Stimulated activated CD8-positive, alpha-beta memory T cell treated with anti-CD3 and anti-CD28 coated beads, Interleukin-4, amount 100 ng/mL, for 48 hours (primary cell): Measurements from ENCODE around the gene GLB1L.
A peak's percentile ranks its signal among the peaks of the same experiment; 100 is the strongest.

Experiments
- DNase-seq: peaks from one replicate; pipeline ENCODE4 v3.0.0-alpha.2; 2020

GLB1L gene

DNA sequence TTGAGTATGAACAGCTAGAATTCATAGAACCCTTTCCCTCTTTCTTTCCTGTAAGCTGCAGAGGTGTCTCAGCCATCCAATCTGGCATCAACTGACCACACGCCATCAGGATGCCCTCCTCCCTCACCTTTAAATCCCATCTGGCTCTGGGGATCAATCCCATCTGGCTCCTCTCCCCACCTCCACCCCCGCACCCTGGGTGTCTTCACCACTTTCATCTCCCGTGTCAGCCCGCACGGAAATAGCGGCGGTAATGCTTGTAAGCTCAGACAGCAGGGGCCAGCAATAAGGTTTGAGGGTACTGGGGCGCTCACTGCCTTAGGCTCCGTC, 7.3 kb upstream of the GLB1L start:
- no peak for DNase-seq

DNA sequence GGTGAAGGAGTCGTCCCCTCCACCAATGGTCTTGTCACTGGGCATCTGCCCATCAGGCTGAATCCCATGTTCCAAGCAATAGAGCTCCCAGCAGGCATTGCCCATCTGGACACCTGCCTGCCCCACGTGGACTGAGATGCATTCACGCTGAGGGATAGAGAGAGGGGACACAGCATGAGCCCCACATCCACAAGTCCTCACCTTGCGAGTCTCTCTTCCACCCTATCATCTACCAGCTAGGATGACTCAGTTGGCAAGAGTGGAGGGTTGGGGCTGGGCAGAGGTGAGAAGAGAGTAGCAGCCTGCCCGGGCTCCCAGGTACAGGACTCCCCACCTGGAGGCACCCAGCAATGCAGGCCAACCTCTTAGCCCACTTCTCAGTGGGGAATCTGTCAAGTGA, 6.8 kb upstream of the GLB1L start:
- peak; percentile 40 for DNase-seq

DNA sequence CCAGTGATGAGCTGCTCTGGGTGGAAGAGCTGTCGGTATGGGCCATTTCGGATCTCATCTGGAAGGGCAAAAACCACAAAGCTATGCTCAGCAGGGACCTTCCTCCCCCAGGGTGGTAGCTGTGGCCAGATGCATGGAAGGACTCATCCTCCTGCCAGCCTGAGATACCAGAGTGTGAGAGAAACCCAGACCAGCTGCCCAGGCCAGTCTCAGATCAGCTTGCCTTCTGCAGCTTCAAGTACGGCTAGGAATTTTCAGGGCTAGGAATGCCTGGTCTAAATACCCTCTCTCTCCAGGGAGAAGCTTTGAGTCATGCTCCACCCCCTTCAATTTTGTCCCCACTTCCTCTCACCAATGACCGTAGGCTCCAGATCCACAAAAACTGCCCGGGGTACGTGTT, 6.4 kb upstream of the GLB1L start:
- DNase-seq: no peak

DNA sequence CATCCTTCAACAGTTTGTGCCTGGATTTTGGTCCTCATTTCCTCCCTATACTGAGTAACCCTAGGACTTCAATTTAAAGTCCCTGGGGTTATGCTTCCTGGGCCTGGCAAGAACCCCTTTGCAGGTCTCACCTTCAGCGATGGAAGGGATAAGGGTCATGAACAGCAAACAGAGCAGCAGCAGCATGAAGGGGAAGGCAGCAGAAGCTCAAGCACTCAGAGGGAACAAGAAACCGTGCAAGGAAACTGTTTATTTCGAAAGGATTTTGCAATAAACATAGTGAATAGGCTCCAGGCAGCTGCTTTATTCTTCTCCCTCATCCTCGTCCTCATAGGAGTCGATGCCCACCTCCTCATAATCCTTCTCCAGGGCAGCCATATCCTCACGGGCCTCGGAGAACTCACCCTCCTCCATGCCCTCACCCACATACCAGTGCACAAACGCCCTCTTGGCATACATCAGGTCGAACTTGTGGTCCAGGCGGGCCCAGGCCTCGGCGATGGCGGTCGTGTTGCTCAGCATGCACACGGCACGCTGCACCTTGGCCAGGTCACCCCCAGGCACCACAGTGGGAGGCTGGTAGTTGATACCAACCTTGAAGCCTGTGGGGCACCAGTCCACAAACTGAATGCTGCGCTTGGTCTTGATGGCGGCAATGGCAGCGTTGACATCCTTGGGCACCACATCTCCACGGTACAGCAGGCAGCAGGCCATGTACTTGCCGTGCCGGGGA, 5.0 kb upstream of the GLB1L start:
- DNase-seq: no peak

DNA sequence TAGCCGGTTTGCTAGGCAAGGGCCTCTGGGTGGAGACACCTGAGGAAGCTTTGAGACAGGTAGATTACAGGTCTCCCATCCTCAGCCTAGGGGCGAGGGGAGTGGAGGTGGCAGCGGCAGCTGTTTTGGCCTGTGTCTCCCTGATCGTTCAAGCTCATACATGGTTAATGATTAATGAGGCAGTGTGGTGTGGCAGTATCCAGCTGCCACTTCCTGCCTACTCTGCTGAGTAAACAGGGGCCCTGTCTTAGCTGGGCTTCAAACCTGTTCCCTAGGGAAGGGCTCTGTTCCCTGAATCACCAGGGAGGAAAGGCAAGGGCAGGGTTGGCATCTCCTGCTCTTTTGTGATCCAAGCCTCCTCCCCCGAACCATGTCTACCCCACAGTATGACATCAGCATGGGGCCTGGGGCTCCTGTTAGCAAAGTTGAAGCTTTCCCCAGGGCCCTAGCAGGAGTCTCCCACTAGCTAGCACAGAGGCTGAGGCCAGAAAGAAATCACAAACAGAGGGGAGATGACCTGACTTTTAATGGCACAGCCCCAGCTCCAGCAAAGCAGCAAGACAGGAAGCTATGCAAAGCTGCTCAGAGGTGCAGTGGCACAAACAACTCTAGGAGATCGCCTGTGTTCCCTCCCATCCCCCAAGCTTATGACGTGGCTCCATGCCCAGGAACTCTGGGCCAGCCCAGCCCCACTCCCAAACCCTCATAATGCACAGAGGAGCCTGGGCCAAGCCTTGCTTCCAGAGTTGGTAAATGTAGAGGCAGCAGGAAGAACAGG, 4.1 kb upstream of the GLB1L start:
- peak; percentile 59 for DNase-seq

DNA sequence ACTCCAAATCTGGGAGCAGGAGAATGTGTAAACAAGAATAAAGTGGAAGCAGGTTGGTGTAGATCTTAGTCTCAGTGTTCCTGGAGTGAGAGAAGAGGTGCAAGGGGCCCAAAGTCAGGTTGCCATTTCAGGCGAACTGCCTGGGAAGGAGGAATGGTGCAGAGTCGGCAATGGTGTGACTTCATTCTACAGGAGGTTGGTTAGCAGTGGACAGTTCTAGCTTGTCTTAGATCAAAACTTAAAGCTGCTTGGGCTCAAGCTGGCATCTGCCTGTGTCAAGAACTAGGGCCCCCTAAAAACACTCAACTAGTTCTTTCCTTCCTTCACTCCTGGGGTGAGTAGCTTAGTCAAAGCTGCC, 3.6 kb upstream of the GLB1L start:
- DNase-seq: no peak

DNA sequence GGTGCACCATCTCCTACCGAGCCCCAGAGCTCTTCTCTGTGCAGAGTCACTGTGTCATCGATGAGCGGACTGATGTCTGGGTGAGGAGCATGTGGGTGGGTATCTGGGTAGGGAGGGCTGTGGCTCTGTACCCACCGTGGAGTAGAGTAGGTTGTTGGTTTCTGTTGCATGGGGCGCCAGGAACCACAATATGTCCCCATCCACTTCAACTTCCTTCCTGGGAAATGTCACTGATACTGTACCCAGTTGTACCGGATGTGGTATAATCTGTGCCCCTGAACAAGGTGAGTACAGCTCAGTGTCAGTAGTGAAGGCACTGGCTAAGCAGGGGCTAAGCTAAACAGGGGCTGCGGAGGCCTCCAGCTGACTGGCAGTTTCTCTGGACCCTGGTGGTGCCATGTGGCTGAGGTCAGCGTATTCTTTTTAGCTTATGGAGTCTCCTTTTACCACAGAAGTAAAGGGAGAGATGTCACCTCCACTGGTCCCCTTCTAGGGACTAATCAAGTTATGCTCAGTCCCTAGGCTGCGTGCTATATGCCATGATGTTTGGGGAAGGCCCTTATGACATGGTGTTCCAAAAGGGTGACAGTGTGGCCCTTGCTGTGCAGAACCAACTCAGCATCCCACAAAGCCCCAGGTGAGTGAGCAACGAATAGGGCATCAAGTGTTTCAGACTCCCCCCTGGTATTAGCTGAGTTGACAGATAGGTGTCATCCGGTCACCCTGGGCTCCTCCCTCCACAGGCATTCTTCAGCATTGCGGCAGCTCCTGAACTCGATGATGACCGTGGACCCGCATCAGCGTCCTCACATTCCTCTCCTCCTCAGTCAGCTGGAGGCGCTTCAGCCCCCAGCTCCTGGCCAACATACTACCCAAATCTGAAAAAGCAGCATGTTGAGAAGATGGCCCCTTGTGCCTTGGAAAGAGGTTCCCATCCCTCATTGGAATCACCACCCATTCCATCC, 2.7 kb upstream of the GLB1L start:
- peak; percentile 75 for DNase-seq

DNA sequence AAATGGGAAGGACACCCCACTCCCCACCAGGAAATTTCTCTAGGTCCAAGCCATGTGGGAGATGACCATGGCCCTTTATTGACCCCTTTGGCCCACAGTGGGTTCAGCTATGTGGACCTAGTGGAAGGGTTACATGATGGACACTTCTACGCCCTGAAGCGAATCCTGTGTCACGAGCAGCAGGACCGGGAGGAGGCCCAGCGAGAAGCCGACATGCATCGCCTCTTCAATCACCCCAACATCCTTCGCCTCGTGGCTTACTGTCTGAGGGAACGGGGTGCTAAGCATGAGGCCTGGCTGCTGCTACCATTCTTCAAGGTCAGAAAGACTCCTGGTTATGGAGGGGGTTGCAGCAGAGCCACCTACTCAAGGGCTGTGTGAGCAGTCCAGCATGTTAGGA, 1.3 kb upstream of the GLB1L start:
- no peak for DNase-seq

DNA sequence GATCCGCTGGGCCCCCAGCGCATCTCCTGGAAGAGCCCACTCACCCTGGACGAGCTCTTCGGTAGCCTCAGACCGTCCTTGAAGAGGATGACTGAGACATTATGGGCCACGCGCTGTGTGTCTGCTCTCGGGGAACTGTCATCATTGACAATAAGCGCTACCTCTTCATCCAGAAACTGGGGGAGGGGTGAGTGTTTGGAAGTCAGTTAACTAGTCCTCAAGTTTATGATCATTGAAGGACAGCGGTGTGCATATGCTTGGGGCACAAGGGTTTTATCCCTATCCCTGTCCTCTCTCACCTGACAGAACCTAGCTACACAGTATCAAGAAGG, 621 bp upstream of the GLB1L start:
- DNase-seq: peak; percentile 43

DNA sequence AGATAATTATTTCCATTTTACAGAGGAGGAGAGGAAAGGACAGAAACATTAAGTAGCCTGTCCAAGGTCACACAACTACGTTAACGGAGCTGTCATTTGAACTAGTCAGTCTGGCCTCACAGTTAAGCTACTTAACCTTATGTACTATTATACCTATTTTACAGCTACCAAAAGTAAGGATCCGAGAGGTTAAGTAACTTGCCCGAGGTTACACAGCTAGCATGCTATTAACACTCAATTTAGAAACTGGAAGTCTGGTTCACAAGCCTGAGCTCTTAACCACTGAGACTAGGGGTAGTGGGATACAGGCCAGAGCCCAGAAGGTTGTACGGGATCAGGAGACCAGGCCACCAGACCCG, 476 bp downstream of the GLB1L start:
- no peak for DNase-seq

DNA sequence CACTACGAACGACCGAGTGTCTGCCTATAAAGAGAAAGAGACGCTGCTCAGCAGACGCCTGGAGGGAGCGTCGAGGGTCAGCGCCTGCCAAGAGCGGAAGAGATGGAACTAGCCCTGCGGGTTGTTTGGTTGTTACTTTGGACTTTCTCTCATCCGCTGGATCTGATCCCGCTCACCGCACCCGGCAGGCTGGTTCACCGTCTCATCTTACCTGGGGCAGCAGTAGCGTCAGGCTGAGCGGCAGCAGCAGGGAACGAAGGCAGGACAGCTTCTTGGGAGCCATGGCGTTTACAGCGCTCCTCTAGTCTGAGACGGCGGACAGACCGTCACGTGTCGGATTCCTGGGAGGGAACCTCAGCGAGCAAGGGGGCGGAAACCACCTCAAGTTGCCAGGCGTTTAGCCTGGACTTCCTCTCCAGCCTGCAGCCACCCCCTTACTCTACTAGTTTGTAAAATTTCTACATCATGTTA, 1.9 kb downstream of the GLB1L start:
- no peak for DNase-seq

DNA sequence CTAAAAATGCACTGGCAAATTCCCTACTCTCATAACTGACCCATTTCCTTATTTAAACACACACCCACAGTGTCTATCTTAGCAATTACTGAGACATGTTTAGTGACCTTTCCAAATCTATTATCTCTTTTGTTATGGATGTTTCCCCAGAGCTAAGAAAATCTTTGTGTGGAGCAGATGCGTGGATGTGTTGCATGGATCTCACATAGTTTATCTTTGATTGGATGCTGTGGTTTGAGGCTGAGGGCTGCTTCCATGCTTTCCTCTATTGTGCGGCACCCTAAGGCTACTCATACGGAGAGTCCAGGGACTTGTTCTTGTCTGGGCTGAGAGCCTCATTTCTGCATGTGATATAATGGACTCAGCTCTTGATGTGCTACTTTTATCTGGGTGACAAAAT, 10.9 kb downstream of the GLB1L start:
- no peak for DNase-seq

DNA sequence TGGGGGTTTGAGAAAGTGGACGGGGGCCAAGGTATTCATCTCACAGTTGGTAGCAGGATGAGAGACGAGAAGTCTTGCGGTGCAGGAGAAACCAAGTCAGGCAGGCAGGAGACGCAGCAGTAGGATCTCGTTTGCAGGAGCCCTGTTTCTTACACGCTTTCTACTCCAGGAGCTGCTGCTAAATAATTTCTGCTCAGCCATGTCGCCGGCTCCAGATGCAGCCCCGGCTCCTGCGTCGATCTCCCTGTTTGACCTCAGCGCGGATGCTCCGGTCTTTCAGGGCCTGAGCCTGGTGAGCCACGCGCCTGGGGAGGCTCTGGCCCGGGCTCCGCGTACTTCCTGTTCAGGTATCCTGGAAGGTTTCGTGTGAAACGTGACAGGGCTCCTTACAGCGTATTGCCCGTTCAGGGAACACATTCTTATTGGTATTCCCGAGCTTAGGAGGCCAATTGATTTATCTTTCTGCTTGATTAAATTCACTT, 15.1 kb downstream of the GLB1L start:
- peak; percentile 72 for DNase-seq

DNA sequence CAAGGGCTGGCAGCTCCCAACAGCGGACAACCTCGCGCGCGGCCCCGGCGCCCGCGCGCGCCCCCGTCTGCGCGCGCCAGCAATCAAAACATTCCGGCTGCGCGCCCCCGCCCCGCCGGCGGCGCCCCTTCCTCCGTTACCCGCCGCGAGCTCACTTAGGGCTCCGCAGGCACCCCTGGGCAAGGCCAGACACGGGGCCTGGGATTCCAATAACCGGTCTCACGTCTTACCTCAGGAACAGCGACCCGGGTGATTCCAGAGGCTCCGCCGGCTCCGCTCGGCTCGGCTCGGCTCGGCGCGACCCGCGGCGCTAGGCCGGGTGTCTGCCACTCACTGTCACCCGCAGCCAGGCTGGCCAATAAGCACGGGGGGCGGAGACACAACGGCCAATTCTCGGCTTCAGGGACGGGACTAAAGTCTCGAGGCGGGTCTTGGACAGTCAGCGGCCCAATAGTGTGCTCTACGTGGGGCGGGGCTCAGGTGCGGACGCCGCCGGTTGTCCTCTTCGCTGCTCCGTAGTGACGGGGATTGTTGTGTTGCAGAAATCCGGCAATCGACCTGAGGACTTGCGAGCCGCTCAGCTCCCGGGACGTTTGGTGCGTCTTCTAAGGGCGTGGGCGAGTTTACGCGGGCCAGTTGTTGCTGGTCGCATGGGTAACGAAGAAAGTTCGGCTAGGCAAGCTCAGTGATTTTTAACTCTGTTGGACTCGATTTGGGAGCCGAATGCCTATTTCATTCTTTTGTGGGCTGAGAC, 15.8 kb downstream of the GLB1L start, which contains the start of the genes ANKZF1 and ATG9A:
Gene ANKZF1, plus strand, starts transcription at position 502 of the 754 bp plus-strand sequence. CDS start 452 bp downstream, outside the sequence.
Gene ATG9A, minus strand, starts transcription at position 332 of the 754 bp plus-strand sequence. CDS start 1,612 bp downstream, outside the sequence.
- peak; percentile 98 for DNase-seq

DNA sequence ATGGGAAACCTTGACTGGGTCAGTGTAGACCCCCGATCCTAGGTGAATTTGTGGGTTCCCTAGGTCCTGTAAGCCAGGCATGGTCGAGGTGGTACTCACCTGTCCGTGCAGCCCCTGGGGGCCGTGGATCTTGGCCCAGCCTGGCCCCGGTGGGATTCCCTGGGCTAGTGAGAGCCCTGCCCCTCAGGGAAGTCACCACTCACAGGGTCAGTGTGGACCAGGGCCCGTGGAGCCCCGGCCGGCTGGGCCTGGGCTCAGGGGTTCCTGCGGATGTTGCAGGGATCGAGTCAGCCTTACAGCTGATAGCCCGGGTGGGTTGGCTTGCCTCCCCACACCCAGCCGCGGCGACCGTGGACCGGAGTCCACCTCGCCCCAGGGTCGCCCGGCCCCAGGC, 16.3 kb downstream of the GLB1L start:
- DNase-seq: no peak

DNA sequence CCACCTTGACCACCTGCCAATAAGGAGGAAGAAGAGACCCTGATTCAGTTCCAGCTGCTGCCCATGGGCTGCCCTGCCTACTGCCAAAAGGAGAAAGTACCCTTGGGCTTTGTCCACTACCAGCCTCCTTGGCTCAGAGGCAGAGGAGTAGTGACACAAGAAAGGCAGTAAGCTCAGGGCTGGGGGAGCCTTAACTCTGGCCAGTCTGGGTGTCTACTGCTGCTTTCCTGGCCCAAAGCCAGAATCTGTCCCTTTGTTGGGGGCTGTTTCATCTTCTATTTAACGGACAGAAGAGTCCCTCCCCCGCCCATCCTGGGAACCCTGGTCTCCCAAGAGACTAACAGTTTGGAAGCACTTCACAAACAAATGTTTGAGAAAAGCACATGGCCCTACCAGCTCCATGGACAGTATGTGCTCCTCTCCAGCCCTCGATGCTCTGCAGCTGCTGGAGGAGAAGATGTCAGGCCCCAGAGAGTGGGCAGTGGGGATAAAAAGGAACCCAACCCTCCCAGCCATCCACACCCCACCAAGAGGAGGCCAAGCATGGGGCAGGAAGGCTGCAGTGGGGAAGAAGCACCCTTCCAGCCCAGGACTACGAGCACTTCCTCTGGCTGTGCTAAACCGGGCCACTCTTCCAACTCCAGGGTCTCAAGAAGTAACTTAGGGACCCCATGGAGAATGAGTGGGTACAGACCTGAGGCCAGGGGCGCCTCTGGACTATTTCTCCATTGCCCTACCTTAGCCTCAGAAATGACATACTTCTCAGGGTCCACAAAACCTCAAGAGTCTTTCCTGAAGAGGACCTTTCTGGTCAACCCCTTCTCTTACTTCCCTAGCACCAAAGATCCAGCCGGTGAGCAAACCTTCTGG, 17.0 kb downstream of the GLB1L start:
- DNase-seq: no peak

DNA sequence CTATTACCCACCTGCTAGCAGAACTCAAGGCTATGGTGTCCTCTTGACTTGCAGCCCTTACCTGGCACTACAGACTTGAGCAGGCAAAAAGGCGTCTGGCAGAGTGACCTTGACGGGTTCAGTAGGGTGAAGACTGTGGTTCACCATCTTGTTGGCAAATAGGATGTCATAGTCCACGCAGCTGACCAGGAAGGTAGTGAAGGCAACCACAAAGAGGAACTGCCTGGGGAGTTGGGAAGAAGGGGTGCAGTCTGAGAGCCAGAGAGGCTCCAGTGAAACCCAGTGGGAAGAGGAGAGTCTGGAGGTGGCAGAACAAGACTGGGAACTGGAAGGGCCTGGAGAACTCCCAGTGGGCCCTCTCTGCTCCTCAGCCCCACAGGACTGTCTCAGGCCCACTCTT, 19.9 kb downstream of the GLB1L start:
- no peak for DNase-seq

DNA sequence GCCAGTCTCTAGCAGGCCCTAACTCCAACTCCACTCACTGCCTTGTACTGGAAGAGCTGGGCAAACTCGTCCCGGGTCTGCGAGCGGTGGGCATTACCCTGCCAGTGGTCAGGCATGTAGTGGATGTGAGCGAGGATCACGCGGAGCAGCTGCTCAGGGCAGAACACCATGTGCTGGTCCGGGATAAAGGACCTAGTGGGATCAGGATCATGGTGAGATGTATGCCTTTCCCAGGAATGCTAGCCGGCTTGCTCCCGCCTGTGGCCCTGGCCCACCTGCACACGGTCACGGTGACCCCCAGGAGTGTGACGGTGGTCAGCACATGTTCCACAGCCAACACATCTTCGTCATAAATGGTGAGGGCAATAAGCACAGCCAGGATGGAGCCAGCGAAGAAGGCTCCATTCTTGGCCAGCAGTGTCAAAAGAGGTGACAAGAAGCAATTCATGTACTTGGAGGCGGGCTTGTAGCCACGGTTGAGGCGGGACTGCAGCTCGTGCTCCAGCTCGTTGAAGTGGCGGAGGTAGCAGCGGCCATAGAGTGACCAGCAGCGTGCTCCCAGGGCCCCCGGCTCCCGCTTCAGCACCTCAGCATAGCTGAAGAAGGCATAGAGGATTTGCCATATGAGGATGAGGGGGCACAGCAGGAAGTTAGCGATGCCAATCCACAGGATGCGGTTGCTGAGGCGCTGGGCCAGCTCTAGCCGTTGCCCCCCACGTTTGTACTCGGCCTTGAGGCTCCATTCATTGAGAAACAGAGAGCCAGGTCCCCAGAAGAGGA, 21.2 kb downstream of the GLB1L start:
- no peak for DNase-seq

DNA sequence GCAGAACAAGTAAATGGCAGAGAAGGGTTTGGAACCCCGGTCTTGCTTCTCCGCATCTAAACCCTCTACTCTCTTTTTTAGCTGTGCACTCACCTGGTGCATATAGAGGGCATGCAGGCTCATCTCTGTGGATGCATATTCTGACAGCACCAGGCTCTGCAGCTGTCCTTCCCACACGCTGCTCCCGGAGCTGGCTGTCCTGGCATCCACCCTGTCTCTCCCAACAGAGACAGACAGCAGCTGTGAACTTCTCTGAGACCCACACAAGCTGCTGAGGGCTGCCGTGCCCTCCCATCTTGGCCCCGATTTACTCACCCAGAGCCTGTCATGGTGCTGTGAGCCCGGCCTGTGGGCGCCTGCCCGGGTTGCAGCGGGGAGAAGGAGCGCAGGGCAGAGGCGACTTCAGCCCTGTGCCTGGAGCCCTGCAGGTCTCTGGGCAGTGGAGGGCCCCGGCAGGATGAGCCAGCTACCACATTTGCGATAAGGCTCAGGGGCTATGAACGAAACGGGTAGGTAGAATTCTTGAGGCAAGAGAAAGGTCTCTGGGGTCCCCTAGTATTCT, 23.2 kb downstream of the GLB1L start:
- no peak for DNase-seq
